H1 (cell line): Measurements from ENCODE around the gene PROKR1. TPM values are rescaled to one million over a fixed set of nuclear protein-coding genes. Genes with fewer than 3 reads are reported as not detected.

Experiments used
- CTCF ChIA-PET: fragments of 300-600 bp; sonication (Branson Sonifier 250); formaldehyde crosslinking; loops from one replicate; lab custom pipeline; 2021; ENCODE audit not compliant: partially characterized antibody; lab: Charles Lee
- POLR2A ChIA-PET: fragments of 300-600 bp; sonication (Branson Sonifier 250); formaldehyde crosslinking; loops from one replicate; lab custom pipeline; 2021; ENCODE audit warnings: inconsistent platforms; ENCODE audit not compliant: partially characterized antibody; lab: Charles Lee
- DNase-seq, 2 experiments: peaks; one replicate each; pipeline versions ENCODE4 v3.0.0 to v3.0.0-alpha.2; 2010 to 2022; ENCODE audit warnings: low spot score in 2 of 2, low read depth in 1 of 2, mixed read lengths in 1 of 2
- FAIRE-seq: peaks from 2 replicates; lab custom pipeline; 2011; peaks lifted over from hg19 to GRCh38; lab: Jason Lieb, UNC
- H2AFZ ChIP-seq: 2 replicates; pipeline ENCODE4 v1.8.1; 2012; ENCODE audit warnings: low read length, inconsistent platforms
- H2AK5ac ChIP-seq: 2 replicates; pipeline ENCODE4 v1.6.1; 2013; ENCODE audit warnings: low read depth, low read length
- H2BK120ac ChIP-seq: replicated peaks from 2 replicates; pipeline ENCODE3; 2013; ENCODE audit warnings: low read depth, low read length, inconsistent platforms
- H2BK12ac ChIP-seq: 2 replicates; pipeline ENCODE4 v1.6.1; 2013; ENCODE audit warnings: low read depth, low read length
- H2BK15ac ChIP-seq: 2 replicates; pipeline ENCODE4 v1.6.1; 2013; ENCODE audit warnings: low read length
- H2BK20ac ChIP-seq: 2 replicates; pipeline ENCODE4 v1.6.1; 2013; ENCODE audit warnings: low read length
- H2BK5ac ChIP-seq: 2 replicates; pipeline ENCODE4 v1.6.1; 2013; ENCODE audit warnings: low read depth, low read length
- H3K14ac ChIP-seq: 2 replicates; pipeline ENCODE4 v1.6.1; 2013; ENCODE audit warnings: inconsistent platforms; ENCODE audit not compliant: insufficient read length
- H3K18ac ChIP-seq: 2 replicates; pipeline ENCODE4 v1.6.1; 2013; ENCODE audit warnings: low read length; ENCODE audit errors: extremely low read depth
- H3K23ac ChIP-seq: 2 replicates; pipeline ENCODE4 v1.6.1; 2013; ENCODE audit warnings: inconsistent platforms; ENCODE audit not compliant: insufficient read length
- H3K23me2 ChIP-seq: 2 replicates; pipeline ENCODE4 v1.6.1; 2013; ENCODE audit warnings: low read depth, low read length
- H3K27ac ChIP-seq: 2 replicates; pipeline ENCODE4 v1.6.1; 2011; ENCODE audit warnings: low read depth, low read length, inconsistent platforms
- H3K27me3 ChIP-seq, 4 experiments: replicated peaks in 1 of 4; 1 replicate in 1 of 4; 2 replicates in 3 of 4; pipeline versions ENCODE4 v1.6.1 to v1.8.1; 2011 to 2013; ENCODE audit warnings: low read length in 3 of 4, mild to moderate bottlenecking in 3 of 4, inconsistent platforms in 2 of 4, mixed read lengths in 2 of 4, moderate library complexity in 1 of 4; ENCODE audit not compliant: control insufficient read depth in 3 of 4, insufficient read depth in 3 of 4; ENCODE audit errors: extremely low read depth in 1 of 4
- H3K36me3 ChIP-seq, 4 experiments: 2 replicates each; pipeline versions ENCODE4 v1.6.1 to v1.8.1; 2011 to 2013; ENCODE audit warnings: mild to moderate bottlenecking in 4 of 4, low read length in 3 of 4, moderate library complexity in 2 of 4, control low read depth in 1 of 4, inconsistent platforms in 1 of 4; ENCODE audit not compliant: insufficient read depth in 4 of 4, control insufficient read depth in 2 of 4
- H3K4ac ChIP-seq: replicated peaks from 2 replicates; pipeline ENCODE3; 2013; ENCODE audit warnings: low read length, low read depth, mixed read lengths, inconsistent platforms; ENCODE audit not compliant: insufficient read length
- H3K4me1 ChIP-seq, 4 experiments: replicated peaks in 1 of 4; 1 replicate in 1 of 4; 2 replicates in 3 of 4; pipeline versions ENCODE4 v1.6.1 to v1.8.1; 2011 to 2013; ENCODE audit warnings: low read length in 3 of 4, inconsistent platforms in 2 of 4, mixed read lengths in 1 of 4; ENCODE audit not compliant: insufficient read depth in 4 of 4, control insufficient read depth in 3 of 4
- H3K4me2 ChIP-seq, 2 experiments: 2 replicates each; pipeline versions ENCODE4 v1.6.1 to v1.8.1; 2011 to 2013; ENCODE audit warnings: low read depth in 2 of 2, low read length in 2 of 2, control low read depth in 1 of 2, inconsistent platforms in 1 of 2, mild to moderate bottlenecking in 1 of 2; ENCODE audit not compliant: insufficient read depth in 1 of 2
- H3K4me3 ChIP-seq, 4 experiments: fragments of 200-600, 300-600 bp in 1 of 4; sonication (generic), shearing (Covaris generic), sonication (Bioruptor Twin) in 1 of 4; 2 replicates each; pipeline versions ENCODE4 v1.5.1 to v1.8.1; 2011 to 2016; ENCODE audit warnings: low read length in 4 of 4, low read depth in 3 of 4, control low read depth in 2 of 4, inconsistent platforms in 2 of 4, mild to moderate bottlenecking in 2 of 4, mixed read lengths in 1 of 4, moderate library complexity in 1 of 4; ENCODE audit not compliant: insufficient read depth in 2 of 4; ENCODE audit errors: extremely low read depth in 1 of 4
- H3K56ac ChIP-seq: replicated peaks from 2 replicates; pipeline ENCODE3; 2013; ENCODE audit warnings: low read depth, mild to moderate bottlenecking, mixed read lengths, low read length, inconsistent platforms; ENCODE audit not compliant: insufficient read length
- H3K79me1 ChIP-seq: 2 replicates; pipeline ENCODE4 v1.6.1; 2013; ENCODE audit warnings: low read depth, low read length, control low read depth
- H3K79me2 ChIP-seq, 2 experiments: 2 replicates each; pipeline versions ENCODE4 v1.6.1 to v1.8.1; 2012 to 2013; ENCODE audit warnings: low read length in 2 of 2, mild to moderate bottlenecking in 2 of 2, inconsistent platforms in 1 of 2; ENCODE audit not compliant: insufficient read depth in 2 of 2, control insufficient read depth in 1 of 2
- H3K9ac ChIP-seq, 4 experiments: replicated peaks in 1 of 4; 1 replicate in 1 of 4; 2 replicates in 3 of 4; pipeline versions ENCODE4 v1.6.1 to v1.8.1; 2011 to 2013; ENCODE audit warnings: low read depth in 3 of 4, low read length in 3 of 4, control low read depth in 2 of 4, mild to moderate bottlenecking in 2 of 4, moderate library complexity in 2 of 4, inconsistent platforms in 1 of 4; ENCODE audit errors: extremely low read depth in 1 of 4
- H3K9me3 ChIP-seq, 2 experiments: 2 replicates each; pipeline versions ENCODE4 v1.6.1 to v1.8.1; 2012 to 2013; ENCODE audit warnings: mild to moderate bottlenecking in 2 of 2, moderate library complexity in 2 of 2, control low read depth in 1 of 2, inconsistent platforms in 1 of 2, low read depth in 1 of 2, low read length in 1 of 2, mixed read lengths in 1 of 2; ENCODE audit not compliant: insufficient read depth in 2 of 2
- H4K20me1 ChIP-seq, 2 experiments: replicated peaks in 1 of 2; 2 replicates each; pipeline versions ENCODE3 to v1.8.1; 2011 to 2013; ENCODE audit warnings: inconsistent platforms in 2 of 2, low read length in 2 of 2, mild to moderate bottlenecking in 1 of 2; ENCODE audit not compliant: insufficient read depth in 2 of 2, control insufficient read depth in 1 of 2
- H4K5ac ChIP-seq: 2 replicates; pipeline ENCODE4 v1.6.1; 2013; ENCODE audit warnings: low read length, low read depth, mixed read lengths, inconsistent platforms; ENCODE audit not compliant: insufficient read length
- H4K8ac ChIP-seq: 2 replicates; pipeline ENCODE4 v1.8.0; 2013; ENCODE audit warnings: mild to moderate bottlenecking, moderate library complexity, low read length, inconsistent platforms; ENCODE audit not compliant: insufficient read depth; ENCODE audit errors: extremely low read depth
- H4K91ac ChIP-seq: replicated peaks from 2 replicates; pipeline ENCODE3; 2013; ENCODE audit warnings: low read length, mixed read lengths, inconsistent platforms; ENCODE audit not compliant: insufficient read length
- EGR1 ChIP-seq: IDR thresholded peaks from 2 replicates; pipeline ENCODE4 v1.6.1; 2011; ENCODE audit warnings: low read depth, low read length, borderline replicate concordance
- HDAC6 ChIP-seq: IDR thresholded peaks from one replicate; pipeline ENCODE4 v1.7.1; 2012; ENCODE audit warnings: low read depth, mild to moderate bottlenecking, inconsistent platforms, low read length, moderate library complexity
- SIRT6 ChIP-seq: IDR thresholded peaks from one replicate; pipeline ENCODE4 v1.7.1; 2012; ENCODE audit warnings: low read length, inconsistent platforms
- SP4 ChIP-seq: IDR thresholded peaks from 2 replicates; pipeline ENCODE4 v1.6.1; 2012; ENCODE audit warnings: low read length, inconsistent platforms
- TCF12 ChIP-seq: IDR thresholded peaks from 2 replicates; pipeline ENCODE4 v1.6.1; 2011; ENCODE audit warnings: low read depth, mild to moderate bottlenecking, low read length
- ZNF274 ChIP-seq: IDR thresholded peaks from 2 replicates; pipeline ENCODE4 v1.7.0; 2012; ENCODE audit warnings: low read length, borderline replicate concordance; ENCODE audit errors: extremely low read depth
- WGBS, 2 experiments: shearing (Covaris generic) in 1 of 2; methylation state at CpG; one replicate each; pipeline versions ENCODE4 v1.1.6 to v1.1.7; 2013 to 2015; ENCODE audit warnings: low lambda C conversion rate in 2 of 2, mixed read lengths in 2 of 2, inconsistent platforms in 1 of 2, low coverage in 1 of 2, missing lambda C conversion rate in 1 of 2; ENCODE audit not compliant: insufficient replicate concordance in 2 of 2, insufficient coverage in 1 of 2, insufficient read length in 1 of 2; ENCODE audit errors: extremely low coverage in 1 of 2, missing lambda C conversion rate in 1 of 2; 5-methylcytosine and 5-hydroxymethylcytosine counted together
- polyA plus RNA-seq, 7 experiments: library from polyadenylated mRNA; depleted of rRNA in 3 of 7; stranded (reverse) in 5 of 7; unstranded in 2 of 7; fragments of >200 nt in 5 of 7; fragments of 200-250 nt in 2 of 7; gene quantifications; 1 replicate in 5 of 7; 2 replicates in 1 of 7; 4 replicates in 1 of 7; pipeline versions ENCODE4 v1.2.1 to v1.2.3, GENCODE V29; 2011 to 2013; ENCODE audit warnings: missing spikeins in 2 of 7, mixed read lengths in 2 of 7
- total RNA-seq: library from RNA; stranded (reverse); fragmentation: NEBNext Ultra II Directional; extraction: Animal tissue kit (Norgen Biotek cat#: 25700); gene quantifications from 2 replicates; pipeline ENCODE4 v1.2.1, GENCODE V29; 2021

The PROKR1 gene
- total and polyA plus RNA-seq, 2 of the 8 experiments (the other 6 are each of a cell fraction or from before 2014, with no cell fraction given) = 1.8 to 3.9 TPM

GRCh38 chr2:68698567-68699377 lies 55.4 kb downstream of the PROKR1 start:
- no peak for FAIRE-seq
- no peak overlapping the region for H2BK5ac ChIP-seq
- no peak overlapping the region for H2BK12ac ChIP-seq
- no peak overlapping the region for H3K23ac ChIP-seq
- H3K56ac ChIP-seq = no peak overlapping the region
- no peak overlapping the region for H3K4me2 ChIP-seq
- H4K91ac ChIP-seq = peak overlapping the region; percentile 49
- no peaks in the 10 kb centered on the region for H3K79me2 ChIP-seq
- peaks cover 0 to 6% (median 2%) of the 10 kb centered on the region in 4 experiments; a peak in 2 of 7 replicates for H3K4me1 ChIP-seq
- TF ChIP-seq HDAC6 = no peak
- no peak for TF ChIP-seq EGR1
- no peak for TF ChIP-seq TCF12
- TF ChIP-seq SP4 = no peak
- TF ChIP-seq SIRT6 = no peak
- TF ChIP-seq ZNF274 = no peak
- ChIA-PET POLR2A (no interaction called here), CTCF (interaction anchor here (1.7 kb wide), 1 partner anchor 10 kb away, joined by 7 read pairs; no protein-coding TSS in a partner anchor)
- H4K20me1 ChIP-seq = no peaks in the 10 kb centered on the region
- no peak overlapping the region for H2AK5ac ChIP-seq
- WGBS, 2 experiments = 96% methylated on average over 4 of the region's 4 CpGs; no CpG with 5 or more reads in 1 of the 2 experiments
- H3K36me3 ChIP-seq = no peaks in the 10 kb centered on the region; a peak in 3 of 8 replicates
- H2AFZ ChIP-seq = no peak overlapping the region
- H4K5ac ChIP-seq = no peak overlapping the region
- peaks cover 7 to 17% of the 10 kb centered on the region in 2 experiments; a peak in 2 of 4 replicates for H3K9me3 ChIP-seq
- H3K23me2 ChIP-seq = no peaks in the 10 kb centered on the region
- no peak overlapping the region for H3K9ac ChIP-seq
- no peaks in the 10 kb centered on the region for H3K27me3 ChIP-seq
- H3K79me1 ChIP-seq = no peaks in the 10 kb centered on the region
- peak overlapping the region; percentile 73; the same call in 1 of the 2 replicates for H2BK20ac ChIP-seq
- no peak overlapping the region for H3K14ac ChIP-seq
- no peak overlapping the region for H3K18ac ChIP-seq
- no peak overlapping the region for H4K8ac ChIP-seq
- no peak for DNase-seq
- H2BK120ac ChIP-seq = no peak overlapping the region
- no peak overlapping the region for H2BK15ac ChIP-seq
- no peak overlapping the region for H3K27ac ChIP-seq
- no peak overlapping the region for H3K4ac ChIP-seq
- H3K4me3 ChIP-seq = no peak overlapping the region
